ENCODE measurements around the gene EPSTI1. TPM values are rescaled to one million over a fixed set of nuclear protein-coding genes. Genes with fewer than 3 reads are reported as not detected.
"Not testable (repeated sequence)": the region's sequence is repeated elsewhere in the genome, so short reads cannot be mapped to it uniquely, and the experiment has no call there.

Gene EPSTI1
- total RNA-seq, 1 donor from 2014 or later = 24.7 TPM

GRCh38 chr13:42873081-42873480, 119.0 kb downstream of the EPSTI1 start:
- Histone ChIP-seq H3K27me3 (no peaks in the 10 kb centered on the region), H3K4me3 (no peak overlapping the region), H3K36me3 (no peaks in the 10 kb centered on the region), H3K27ac (no peak overlapping the region), H3K9me3 (no peaks in the 10 kb centered on the region), H3K4me1 (peaks cover 7% of the 10 kb centered on the region)
- DNase-seq = no peak
- no peak for ATAC-seq
- TF ChIP-seq CTCF (IDR thresholded peaks at IDR 0.05) = no peak
- intact Hi-C loops (cut with DNase I) = no loop called here

- no peaks in the 10 kb centered on the region for H3K36me3 ChIP-seq
- intact Hi-C loops (cut with DNase I) = no loop called here
- H3K4me1 ChIP-seq = no peaks in the 10 kb centered on the region
Measured at GRCh38 chr13:42867232-42867631, 124.8 kb downstream of the EPSTI1 start.

GRCh38 chr13:42865768-42866102, 126.3 kb downstream of the EPSTI1 start:
- intact Hi-C loops (cut with DNase I) = no loop called here
- Histone ChIP-seq H3K4me3 (no peak overlapping the region), H3K36me3 (no peaks in the 10 kb centered on the region), H3K27me3 (no peaks in the 10 kb centered on the region), H3K9me3 (no peaks in the 10 kb centered on the region), H3K27ac (no peak overlapping the region), H3K4me1 (no peaks in the 10 kb centered on the region)
- ATAC-seq = no peak
- no peak for TF ChIP-seq CTCF (IDR thresholded peaks at IDR 0.05)
- no peak for DNase-seq

More at GRCh38 chr13:42867232-42867631, 124.8 kb downstream of the EPSTI1 start:
- DNase-seq (no peak), ATAC-seq (no peak)
- no peak for TF ChIP-seq CTCF (IDR thresholded peaks at IDR 0.05)
- Histone ChIP-seq H3K4me3 (no peak overlapping the region), H3K9me3 (no peaks in the 10 kb centered on the region), H3K27me3 (no peaks in the 10 kb centered on the region), H3K27ac (no peak overlapping the region)

- Histone ChIP-seq H3K36me3 (no peaks in the 10 kb centered on the region), H3K4me1 (no peaks in the 10 kb centered on the region), H3K4me3 (no peak overlapping the region), H3K9me3 (no peaks in the 10 kb centered on the region), H3K27me3 (no peaks in the 10 kb centered on the region), H3K27ac (no peak overlapping the region)
- TF ChIP-seq CTCF (IDR thresholded peaks at IDR 0.05) = no peak
- DNase-seq = no peak
- intact Hi-C loops (cut with DNase I) = no loop called here
- ATAC-seq = no peak
Measured at GRCh38 chr13:42864952-42865767, 126.9 kb downstream of the EPSTI1 start.

GRCh38 chr13:42862370-42862769, 129.7 kb downstream of the EPSTI1 start:
- H3K4me3 ChIP-seq; H3K27ac ChIP-seq; DNase-seq; H3K4me1 ChIP-seq; H3K9me3 ChIP-seq; intact Hi-C loops (cut with DNase I); H3K27me3 ChIP-seq; H3K36me3 ChIP-seq; ATAC-seq: not testable (repeated sequence)

- intact Hi-C loops (cut with DNase I) = no loop called here
- no peak for TF ChIP-seq CTCF (IDR thresholded peaks at IDR 0.05)
- H3K27me3 ChIP-seq = no peaks in the 10 kb centered on the region
Measured at GRCh38 chr13:42860485-42860884, 131.6 kb downstream of the EPSTI1 start.

More at GRCh38 chr13:42860485-42860884, 131.6 kb downstream of the EPSTI1 start:
- no peak for ATAC-seq
- no peaks in the 10 kb centered on the region for H3K36me3 ChIP-seq
- no peaks in the 10 kb centered on the region for H3K9me3 ChIP-seq
- H3K27ac ChIP-seq = no peak overlapping the region
- no peak overlapping the region for H3K4me3 ChIP-seq
- H3K4me1 ChIP-seq = no peaks in the 10 kb centered on the region
- no peak for DNase-seq
